ENCODE measurements around the gene ITPR2.

DNA sequence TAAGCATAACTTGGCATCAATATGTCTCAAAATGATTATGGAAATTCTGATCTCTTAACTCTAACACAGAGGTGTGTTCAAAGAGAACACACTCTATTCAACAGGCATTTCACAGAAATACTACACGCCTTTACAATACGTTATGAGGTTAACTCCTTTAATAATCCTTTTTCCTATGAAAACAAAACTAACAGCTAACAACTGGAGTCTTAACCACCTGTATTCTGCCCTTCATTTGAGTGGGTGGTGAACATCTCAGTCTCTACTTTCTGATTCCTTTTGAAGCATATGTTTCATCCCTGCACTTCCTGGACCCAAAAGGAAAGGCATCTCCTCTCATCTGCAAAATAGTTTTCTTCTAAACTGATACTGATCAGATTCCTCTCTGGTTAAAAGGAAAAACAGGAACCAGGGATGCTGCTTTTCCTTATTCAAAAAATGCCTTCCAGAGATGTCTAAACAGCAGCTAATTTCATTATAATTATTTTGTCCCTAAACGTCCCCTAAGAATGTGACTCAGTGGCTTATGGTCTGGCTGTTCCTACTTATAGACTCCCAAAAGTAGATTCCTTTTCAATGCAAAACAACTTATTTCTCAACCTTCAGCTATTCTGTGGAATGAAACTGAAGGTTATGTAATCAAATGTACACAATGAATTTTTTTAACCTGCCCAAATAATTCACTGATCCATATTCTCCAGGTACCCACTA lies 24.1 kb downstream of the ITPR2 start:
- TF ChIP-seq, protein P1, sequence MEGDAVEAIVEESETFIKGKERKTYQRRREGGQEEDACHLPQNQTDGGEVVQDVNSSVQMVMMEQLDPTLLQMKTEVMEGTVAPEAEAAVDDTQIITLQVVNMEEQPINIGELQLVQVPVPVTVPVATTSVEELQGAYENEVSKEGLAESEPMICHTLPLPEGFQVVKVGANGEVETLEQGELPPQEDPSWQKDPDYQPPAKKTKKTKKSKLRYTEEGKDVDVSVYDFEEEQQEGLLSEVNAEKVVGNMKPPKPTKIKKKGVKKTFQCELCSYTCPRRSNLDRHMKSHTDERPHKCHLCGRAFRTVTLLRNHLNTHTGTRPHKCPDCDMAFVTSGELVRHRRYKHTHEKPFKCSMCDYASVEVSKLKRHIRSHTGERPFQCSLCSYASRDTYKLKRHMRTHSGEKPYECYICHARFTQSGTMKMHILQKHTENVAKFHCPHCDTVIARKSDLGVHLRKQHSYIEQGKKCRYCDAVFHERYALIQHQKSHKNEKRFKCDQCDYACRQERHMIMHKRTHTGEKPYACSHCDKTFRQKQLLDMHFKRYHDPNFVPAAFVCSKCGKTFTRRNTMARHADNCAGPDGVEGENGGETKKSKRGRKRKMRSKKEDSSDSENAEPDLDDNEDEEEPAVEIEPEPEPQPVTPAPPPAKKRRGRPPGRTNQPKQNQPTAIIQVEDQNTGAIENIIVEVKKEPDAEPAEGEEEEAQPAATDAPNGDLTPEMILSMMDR (IDR thresholded peaks at IDR 0.05; ENCODE audit: low read length) = no peak
- TF ChIP-seq EZH2 (IDR thresholded peaks at IDR 0.05; ENCODE audit: borderline replicate concordance, low read length) = no peak

Measured in OCI-LY1 (cell line).